H9 (cell line): ENCODE measurements around the gene UBE2U. TPM values are rescaled to one million over a fixed set of nuclear protein-coding genes. Genes with fewer than 3 reads are reported as not detected.
A peak's percentile ranks its signal among the peaks of the same experiment; 100 is the strongest.

ENCODE experiments used
- DNase-seq: peaks from one replicate; pipeline ENCODE4 v3.0.0-alpha.2; 2017
- H2AFZ ChIP-seq: one replicate; pipeline ENCODE4 v1.6.1; 2013; ENCODE audit warnings: mild to moderate bottlenecking, low read length, control low read depth, moderate library complexity
- H2AK5ac ChIP-seq: 2 replicates; pipeline ENCODE4 v1.6.1; 2013; ENCODE audit warnings: low read length, control low read depth, mixed read lengths; ENCODE audit not compliant: insufficient read length
- H2BK120ac ChIP-seq: one replicate; pipeline ENCODE4 v1.6.1; 2013; ENCODE audit warnings: low read depth, mild to moderate bottlenecking, low read length, control low read depth, inconsistent platforms; ENCODE audit not compliant: poor library complexity, severe bottlenecking
- H2BK12ac ChIP-seq: 2 replicates; pipeline ENCODE4 v1.6.1; 2013; ENCODE audit warnings: low read length, control low read depth, mixed read lengths, low read depth; ENCODE audit not compliant: insufficient read length
- H2BK15ac ChIP-seq: 2 replicates; pipeline ENCODE4 v1.6.1; 2013; ENCODE audit warnings: low read depth, low read length, control low read depth
- H2BK20ac ChIP-seq: one replicate; pipeline ENCODE4 v1.6.1; 2013; ENCODE audit warnings: low read depth, mild to moderate bottlenecking, low read length, control low read depth, inconsistent platforms; ENCODE audit not compliant: poor library complexity, severe bottlenecking
- H2BK5ac ChIP-seq: 2 replicates; pipeline ENCODE4 v1.6.1; 2013; ENCODE audit warnings: low read length, control low read depth, mixed read lengths; ENCODE audit not compliant: insufficient read length
- H3K14ac ChIP-seq: 2 replicates; pipeline ENCODE4 v1.6.1; 2013; ENCODE audit warnings: low read length, control low read depth; ENCODE audit not compliant: insufficient read depth
- H3K18ac ChIP-seq: 2 replicates; pipeline ENCODE4 v1.6.1; 2013; ENCODE audit warnings: low read depth, mild to moderate bottlenecking, mixed read lengths, low read length, control low read depth; ENCODE audit not compliant: insufficient read length
- H3K23ac ChIP-seq: 2 replicates; pipeline ENCODE4 v1.6.1; 2013; ENCODE audit warnings: low read length, control low read depth, mixed read lengths, low read depth; ENCODE audit not compliant: insufficient read length
- H3K23me2 ChIP-seq: 2 replicates; pipeline ENCODE4 v1.6.1; 2013; ENCODE audit warnings: low read depth, mild to moderate bottlenecking, mixed read lengths, low read length, control low read depth; ENCODE audit not compliant: insufficient read length, poor library complexity, severe bottlenecking
- H3K27ac ChIP-seq: 2 replicates; pipeline ENCODE4 v1.5.1; 2013; ENCODE audit warnings: low read length, control low read depth, mixed read lengths, low read depth; ENCODE audit not compliant: insufficient read length
- H3K27me3 ChIP-seq: 2 replicates; pipeline ENCODE4 v1.6.1; 2013; ENCODE audit warnings: low read length, control low read depth, inconsistent platforms; ENCODE audit not compliant: insufficient read depth
- H3K4ac ChIP-seq: 2 replicates; pipeline ENCODE4 v1.6.1; 2013; ENCODE audit warnings: low read depth, mild to moderate bottlenecking, control low read depth, inconsistent platforms, low read length, moderate library complexity
- H3K4me1 ChIP-seq: 2 replicates; pipeline ENCODE4 v1.6.1; 2013; ENCODE audit warnings: low read length, control low read depth, inconsistent platforms; ENCODE audit not compliant: insufficient read depth
- H3K4me2 ChIP-seq: 2 replicates; pipeline ENCODE4 v1.6.1; 2013; ENCODE audit warnings: low read length, control low read depth, mixed read lengths; ENCODE audit not compliant: insufficient read length, insufficient read depth
- H3K56ac ChIP-seq: 2 replicates; pipeline ENCODE4 v1.6.1; 2013; ENCODE audit warnings: low read depth, mild to moderate bottlenecking, mixed read lengths, low read length, control low read depth; ENCODE audit not compliant: insufficient read length
- H3K79me1 ChIP-seq: 2 replicates; pipeline ENCODE4 v1.6.1; 2013; ENCODE audit warnings: low read depth, mild to moderate bottlenecking, moderate library complexity, low read length, control low read depth, inconsistent platforms; ENCODE audit not compliant: insufficient read depth, poor library complexity, severe bottlenecking
- H3K79me2 ChIP-seq: 2 replicates; pipeline ENCODE4 v1.6.1; 2013; ENCODE audit warnings: low read length, control low read depth, inconsistent platforms; ENCODE audit not compliant: insufficient read depth
- H3K9ac ChIP-seq: 2 replicates; pipeline ENCODE4 v1.6.1; 2013; ENCODE audit warnings: low read length, control low read depth, mixed read lengths; ENCODE audit not compliant: insufficient read length; ENCODE audit errors: extremely low read depth
- H3K9me3 ChIP-seq: one replicate; pipeline ENCODE4 v1.6.1; 2013; ENCODE audit warnings: low read depth, low read length, inconsistent platforms; ENCODE audit not compliant: control insufficient read depth
- H3T11ph ChIP-seq: one replicate; pipeline ENCODE4 v1.6.1; 2013; ENCODE audit warnings: mild to moderate bottlenecking, low read length, control low read depth, inconsistent platforms
- H4K20me1 ChIP-seq: one replicate; pipeline ENCODE4 v1.6.1; 2013; ENCODE audit not compliant: control insufficient read depth, insufficient read length, insufficient read depth
- H4K5ac ChIP-seq: 2 replicates; pipeline ENCODE4 v1.6.1; 2013; ENCODE audit warnings: low read depth, mild to moderate bottlenecking, mixed read lengths, low read length, control low read depth; ENCODE audit not compliant: insufficient read length
- H4K8ac ChIP-seq: replicated peaks from 2 replicates; pipeline ENCODE4 v1.6.1; 2013; ENCODE audit warnings: low read length, control low read depth, mixed read lengths, low read depth; ENCODE audit not compliant: insufficient read length
- H4K91ac ChIP-seq: 2 replicates; pipeline ENCODE4 v1.6.1; 2013; ENCODE audit warnings: low read depth, mild to moderate bottlenecking, moderate library complexity, mixed read lengths, low read length, control low read depth; ENCODE audit not compliant: insufficient read length
- H3K27ac Mint-ChIP-seq, 3 experiments: 2 replicates in 2 of 3; 3 replicates in 1 of 3; pipeline ENCODE4 v1.8.0; 2020 to 2021; ENCODE audit warnings: mixed read lengths in 3 of 3, mild to moderate bottlenecking in 1 of 3, moderate library complexity in 1 of 3
- H3K27me3 Mint-ChIP-seq: 2 replicates; pipeline ENCODE4 v1.8.0; 2021; ENCODE audit warnings: low read depth, mild to moderate bottlenecking, moderate library complexity, mixed read lengths
- H3K36me3 Mint-ChIP-seq, 3 experiments: 2 replicates in 2 of 3; 3 replicates in 1 of 3; pipeline ENCODE4 v1.8.0; 2020 to 2021; ENCODE audit warnings: low read depth in 3 of 3, mixed read lengths in 3 of 3; ENCODE audit not compliant: insufficient read depth in 1 of 3
- H3K4me1 Mint-ChIP-seq, 2 experiments: 2 replicates each; pipeline ENCODE4 v1.8.0; 2020; ENCODE audit warnings: mixed read lengths in 2 of 2
- H3K4me3 Mint-ChIP-seq, 2 experiments: 2 replicates in 1 of 2; 3 replicates in 1 of 2; pipeline ENCODE4 v1.8.0; 2020 to 2021; ENCODE audit warnings: mild to moderate bottlenecking in 2 of 2, mixed read lengths in 2 of 2, moderate library complexity in 1 of 2
- H3K9me3 Mint-ChIP-seq, 2 experiments: 2 replicates in 1 of 2; 3 replicates in 1 of 2; pipeline ENCODE4 v1.8.0; 2020; ENCODE audit warnings: mild to moderate bottlenecking in 2 of 2, mixed read lengths in 2 of 2, moderate library complexity in 1 of 2
- CTCF ChIP-seq: fragments of 200-600 bp; sonication (generic); conservative IDR thresholded peaks from 3 replicates; pipeline ENCODE4 v1.8.0; 2021; ENCODE audit warnings: antibody characterized with exemption, mild to moderate bottlenecking
- WGBS: extraction: QIAGEN DNeasy Blood & Tissue Kit; methylation state at CpG from one replicate; pipeline ENCODE4 v1.1.7; 2013; ENCODE audit warnings: missing lambda C conversion rate, low lambda C conversion rate, mixed read lengths; ENCODE audit not compliant: insufficient read length; ENCODE audit errors: extremely low coverage; 5-methylcytosine and 5-hydroxymethylcytosine counted together
- total RNA-seq: library from RNA; stranded (reverse); gene quantifications from 2 replicates; pipeline ENCODE4 v1.2.1, GENCODE V29; 2021

Gene UBE2U
- total RNA-seq, 1 experiment from 2014 or later = not detected

- Histone ChIP-seq H3K23ac (no peak overlapping the region), H3K4me2 (no peak overlapping the region), H3T11ph (no peak overlapping the region), H2BK12ac (no peak overlapping the region), H3K27me3 (no peaks in the 10 kb centered on the region), H3K14ac (no peak overlapping the region), H3K56ac (no peak overlapping the region), H3K9me3 (no peaks in the 10 kb centered on the region), H3K23me2 (no peaks in the 10 kb centered on the region), H2AFZ (no peak overlapping the region), H2BK15ac (no peak overlapping the region), H4K91ac (no peak overlapping the region), H2BK5ac (no peak overlapping the region), H2BK120ac (no peak overlapping the region), H3K79me2 (no peaks in the 10 kb centered on the region), H2AK5ac (no peak overlapping the region), H4K8ac (no peak overlapping the region), H3K79me1 (no peaks in the 10 kb centered on the region), H3K4ac (no peak overlapping the region), H4K20me1 (no peaks in the 10 kb centered on the region), H3K9ac (no peak overlapping the region), H3K4me1 (no peaks in the 10 kb centered on the region), H4K5ac (no peak overlapping the region), H2BK20ac (no peak overlapping the region), H3K18ac (no peak overlapping the region), H3K27ac (no peak overlapping the region)
- Mint-ChIP-seq H3K36me3 (peaks cover 2 to 7% (median 4%) of the 10 kb centered on the region in 3 experiments; a peak in 6 of 7 replicates), H3K27ac (peak overlapping the region in 1 of 3 experiments; percentile 90; a peak in 2 of 7 replicates), H3K4me1 (peaks cover 4 to 15% of the 10 kb centered on the region in 2 experiments), H3K9me3 (no peaks in the 10 kb centered on the region), H3K27me3 (peaks cover 2% of the 10 kb centered on the region; the same call in 1 of the 2 replicates), H3K4me3 (no peak overlapping the region)
- peak; percentile 59 for DNase-seq
- whole genome bisulfite sequencing = no CpG with 5 or more reads among the region's 5 CpGs
- no peak for TF ChIP-seq CTCF
These were observed 19.9 kb upstream of the UBE2U start for GRCh38 chr1:64183395-64184002.
